Prostate gland (tissue), 2 donors: ENCODE results near the gene GLG1. TPM values are rescaled to one million over a fixed set of nuclear protein-coding genes. Genes with fewer than 3 reads are reported as not detected.

Source experiments
- DNase-seq: peaks from one replicate; pipeline ENCODE4 v3.0.0-alpha.2; 2019; ENCODE audit warnings: low spot score
- H3K27ac ChIP-seq, 2 donors: fragments of 200-600 bp; sonication (generic); 2 replicates each; pipeline ENCODE4 v1.5.1; 2017 to 2019
- H3K27me3 ChIP-seq: fragments of 200-600 bp; sonication (generic); replicated peaks from 2 replicates; pipeline ENCODE4 v1.5.1; 2019; ENCODE audit not compliant: insufficient read depth
- H3K36me3 ChIP-seq, 2 donors: fragments of 200-600 bp; sonication (generic); 1 replicate in 1 of 2; 2 replicates in 1 of 2; pipeline versions ENCODE4 v1.5.1 to v1.8.1; 2017 to 2019
- H3K4me1 ChIP-seq: fragments of 200-600 bp; sonication (generic); replicated peaks from 2 replicates; pipeline ENCODE4 v1.5.1; 2019
- H3K4me3 ChIP-seq, 2 donors: fragments of 200-600 bp; sonication (generic); 2 replicates each; pipeline ENCODE4 v1.5.1; 2017 to 2019
- H3K9me3 ChIP-seq: fragments of 200-600 bp; sonication (generic); 2 replicates; pipeline ENCODE4 v1.5.1; 2017
- CTCF ChIP-seq, 4 experiments: fragments of 200-600 bp in 2 of 4; fragments of 450-650 bp in 2 of 4; sonication (generic) in 2 of 4; IDR thresholded peaks; 1 replicate in 3 of 4; 2 replicates in 1 of 4; pipeline ENCODE4 v1.5.1; 2016 to 2019; ENCODE audit warnings: antibody characterized with exemption in 4 of 4, mild to moderate bottlenecking in 2 of 4, moderate library complexity in 2 of 4
- POLR2A ChIP-seq: fragments of 450-650 bp; IDR thresholded peaks from one replicate; pipeline ENCODE4 v1.6.1; 2016; ENCODE audit warnings: antibody characterized with exemption, mild to moderate bottlenecking
- POLR2AphosphoS5 ChIP-seq: sonication (generic); formaldehyde crosslinking; IDR thresholded peaks from one replicate; pipeline ENCODE4 v1.6.1; 2017; ENCODE audit warnings: antibody characterized with exemption
- WGBS: methylation state at CpG from one replicate; pipeline ENCODE4 v1.1.5; 2018; 5-methylcytosine and 5-hydroxymethylcytosine counted together
- intact Hi-C: fragments of 100-400 bp; cut with DNase I; formaldehyde crosslinking; loops from one replicate; pipeline ENCODE4 v1.14.2; 2022
- total RNA-seq, 2 donors: library from RNA; depleted of rRNA; stranded (reverse); fragments of >200 nt; gene quantifications; one replicate each; pipeline ENCODE4 v1.1.0, GENCODE V29; 2016

Gene GLG1
- total RNA-seq, 2 donors from 2014 or later = 135 to 189 TPM

- H3K27me3 ChIP-seq = no peaks in the 10 kb centered on the region
- no peak overlapping the region for H3K27ac ChIP-seq
- peaks cover 3% of the 10 kb centered on the region for H3K4me1 ChIP-seq
- no peak for DNase-seq
- WGBS = 58% methylated on average over 5 of the region's 5 CpGs
- intact Hi-C loops = no loop called here
- H3K4me3 ChIP-seq = no peak overlapping the region
- no peak for TF ChIP-seq CTCF (IDR thresholded peaks at IDR 0.05)
- TF ChIP-seq POLR2A = no peak
- H3K36me3 ChIP-seq = no peaks in the 10 kb centered on the region
- H3K9me3 ChIP-seq = no peaks in the 10 kb centered on the region
These were observed 37.8 kb downstream of the GLG1 start for GRCh38 chr16:74568961-74569631.

GRCh38 chr16:74567901-74568300 is 39.0 kb downstream of the GLG1 start:
- intact Hi-C loops = no loop called here
- H3K4me3 ChIP-seq = no peak overlapping the region
- no peak for TF ChIP-seq POLR2A
- no peak for TF ChIP-seq CTCF (IDR thresholded peaks at IDR 0.05)
- no peak for TF ChIP-seq POLR2AphosphoS5
- no peak for DNase-seq
- H3K27ac ChIP-seq = no peak overlapping the region
- H3K27me3 ChIP-seq = no peaks in the 10 kb centered on the region
- no peaks in the 10 kb centered on the region for H3K36me3 ChIP-seq
- WGBS = 86% methylated on average over 2 of the region's 2 CpGs
- H3K9me3 ChIP-seq = no peaks in the 10 kb centered on the region
- peaks cover 3% of the 10 kb centered on the region for H3K4me1 ChIP-seq

GRCh38 chr16:74565378-74565777 is 41.5 kb downstream of the GLG1 start:
- H3K27me3 ChIP-seq = no peaks in the 10 kb centered on the region
- H3K27ac ChIP-seq = no peak overlapping the region
- intact Hi-C loops = no loop called here
- DNase-seq = no peak
- no peaks in the 10 kb centered on the region for H3K36me3 ChIP-seq
- H3K9me3 ChIP-seq = no peaks in the 10 kb centered on the region
- 96% methylated on average over 5 of the region's 5 CpGs for WGBS
- H3K4me3 ChIP-seq = no peak overlapping the region
- peaks cover 3% of the 10 kb centered on the region for H3K4me1 ChIP-seq
- TF ChIP-seq POLR2A (no peak), POLR2AphosphoS5 (no peak), CTCF (IDR thresholded peaks at IDR 0.05) (no peak)

- no peak overlapping the region for H3K27ac ChIP-seq
- intact Hi-C loops = no loop called here
- no peaks in the 10 kb centered on the region for H3K36me3 ChIP-seq
- H3K27me3 ChIP-seq = no peaks in the 10 kb centered on the region
- 91% methylated on average over 1 of the region's 1 CpG for WGBS
- no peak overlapping the region for H3K4me3 ChIP-seq
- no peak for TF ChIP-seq POLR2A
- no peak for TF ChIP-seq POLR2AphosphoS5
- no peak for TF ChIP-seq CTCF (IDR thresholded peaks at IDR 0.05)
- no peaks in the 10 kb centered on the region for H3K9me3 ChIP-seq
- H3K4me1 ChIP-seq = peaks cover 3% of the 10 kb centered on the region
- no peak for DNase-seq
These were observed 42.4 kb downstream of the GLG1 start for GRCh38 chr16:74564451-74564984.

GRCh38 chr16:74563828-74564263 is 43.1 kb downstream of the GLG1 start:
- DNase-seq = no peak
- TF ChIP-seq CTCF (IDR thresholded peaks at IDR 0.05) (no peak), POLR2AphosphoS5 (no peak), POLR2A (no peak)
- Histone ChIP-seq H3K27me3 (no peaks in the 10 kb centered on the region), H3K4me1 (peaks cover 3% of the 10 kb centered on the region), H3K4me3 (no peak overlapping the region), H3K27ac (no peak overlapping the region), H3K9me3 (no peaks in the 10 kb centered on the region), H3K36me3 (no peaks in the 10 kb centered on the region)
- 84% methylated on average over 7 of the region's 7 CpGs for WGBS
- intact Hi-C loops = no loop called here
